HUES48 (cell line): ENCODE results near the gene NYAP2.

Source experiments
- H3K27ac ChIP-seq: one replicate; pipeline ENCODE4 v1.7.0; 2013; ENCODE audit warnings: low read depth, low read length, inconsistent platforms
- H3K27me3 ChIP-seq: 2 replicates; pipeline ENCODE4 v1.6.1; 2013; ENCODE audit warnings: mild to moderate bottlenecking, low read length; ENCODE audit not compliant: control insufficient read depth, insufficient read depth
- H3K36me3 ChIP-seq: 2 replicates; pipeline ENCODE4 v1.6.1; 2013; ENCODE audit warnings: low read length; ENCODE audit not compliant: control insufficient read depth, insufficient read depth
- H3K4me1 ChIP-seq: 2 replicates; pipeline ENCODE4 v1.6.1; 2013; ENCODE audit warnings: mild to moderate bottlenecking, low read length; ENCODE audit not compliant: control insufficient read depth, insufficient read depth
- H3K4me3 ChIP-seq: 2 replicates; pipeline ENCODE4 v1.5.1; 2013; ENCODE audit warnings: mild to moderate bottlenecking, low read depth, low read length
- H3K9ac ChIP-seq: 2 replicates; pipeline ENCODE4 v1.6.1; 2013; ENCODE audit warnings: mild to moderate bottlenecking, low read depth, low read length, moderate library complexity
- H3K9me3 ChIP-seq: 2 replicates; pipeline ENCODE4 v1.6.1; 2013; ENCODE audit warnings: low read length; ENCODE audit not compliant: control insufficient read depth, insufficient read depth

Gene NYAP2

GRCh38 chr2:225556461-225556860 lies 157.0 kb downstream of the NYAP2 start:
- H3K9me3 ChIP-seq, result no peaks in the 10 kb centered on the region

GRCh38 chr2:225558399-225559071 lies 159.0 kb downstream of the NYAP2 start:
- H3K4me3 ChIP-seq, result no peak overlapping the region
- no peaks in the 10 kb centered on the region for H3K36me3 ChIP-seq
- H3K9me3 ChIP-seq, result no peaks in the 10 kb centered on the region
- H3K9ac ChIP-seq, result no peak overlapping the region
- H3K4me1 ChIP-seq, result no peaks in the 10 kb centered on the region
- no peak overlapping the region for H3K27ac ChIP-seq
- no peaks in the 10 kb centered on the region for H3K27me3 ChIP-seq

More at GRCh38 chr2:225556461-225556860, 157.0 kb downstream of the NYAP2 start:
- H3K4me3 ChIP-seq, result no peak overlapping the region
- H3K27me3 ChIP-seq, result no peaks in the 10 kb centered on the region
- no peaks in the 10 kb centered on the region for H3K36me3 ChIP-seq
- H3K4me1 ChIP-seq, result no peaks in the 10 kb centered on the region
- H3K9ac ChIP-seq, result no peak overlapping the region
- H3K27ac ChIP-seq, result no peak overlapping the region

- no peaks in the 10 kb centered on the region for H3K9me3 ChIP-seq
- H3K9ac ChIP-seq, result no peak overlapping the region
- no peak overlapping the region for H3K27ac ChIP-seq
- H3K4me3 ChIP-seq, result no peak overlapping the region
- no peaks in the 10 kb centered on the region for H3K27me3 ChIP-seq
- no peaks in the 10 kb centered on the region for H3K4me1 ChIP-seq
- H3K36me3 ChIP-seq, result no peaks in the 10 kb centered on the region
Measured at GRCh38 chr2:225559072-225559415, 159.5 kb downstream of the NYAP2 start.

- H3K4me3 ChIP-seq, result no peak overlapping the region
- no peaks in the 10 kb centered on the region for H3K36me3 ChIP-seq
- H3K27me3 ChIP-seq, result no peaks in the 10 kb centered on the region
- H3K9ac ChIP-seq, result no peak overlapping the region
- H3K27ac ChIP-seq, result no peak overlapping the region
- H3K4me1 ChIP-seq, result peaks cover 4% of the 10 kb centered on the region; the same call in 1 of the 2 replicates
- H3K9me3 ChIP-seq, result peaks cover 4% of the 10 kb centered on the region; the same call in 1 of the 2 replicates
Measured at GRCh38 chr2:225566798-225567197, 167.3 kb downstream of the NYAP2 start.

- Histone ChIP-seq H3K9me3 (peaks cover 6% of the 10 kb centered on the region; the same call in 1 of the 2 replicates), H3K4me1 (peaks cover 4% of the 10 kb centered on the region; the same call in 1 of the 2 replicates), H3K27me3 (no peaks in the 10 kb centered on the region), H3K4me3 (no peak overlapping the region), H3K27ac (no peak overlapping the region), H3K9ac (no peak overlapping the region), H3K36me3 (no peaks in the 10 kb centered on the region)
Measured at GRCh38 chr2:225569995-225570394, 170.5 kb downstream of the NYAP2 start.

GRCh38 chr2:225573603-225574002 lies 174.1 kb downstream of the NYAP2 start:
- Histone ChIP-seq H3K36me3 (no peaks in the 10 kb centered on the region), H3K4me1 (0 out of 2 replicates have a peak, but pooled peaks cover under 1% of the 10 kb centered on the region), H3K27me3 (no peaks in the 10 kb centered on the region), H3K27ac (no peak overlapping the region), H3K9ac (no peak overlapping the region), H3K4me3 (no peak overlapping the region), H3K9me3 (peaks cover 6% of the 10 kb centered on the region; the same call in 1 of the 2 replicates)

GRCh38 chr2:225574582-225575138 lies 175.2 kb downstream of the NYAP2 start:
- Histone ChIP-seq H3K9me3 (peaks cover 6% of the 10 kb centered on the region; the same call in 1 of the 2 replicates), H3K36me3 (no peaks in the 10 kb centered on the region), H3K27ac (no peak overlapping the region), H3K4me1 (no peaks in the 10 kb centered on the region), H3K9ac (no peak overlapping the region), H3K27me3 (no peaks in the 10 kb centered on the region), H3K4me3 (no peak overlapping the region)

- H3K4me1 ChIP-seq, result no peaks in the 10 kb centered on the region
Measured at GRCh38 chr2:225581135-225581534, 181.6 kb downstream of the NYAP2 start.

GRCh38 chr2:225581906-225582305 lies 182.4 kb downstream of the NYAP2 start:
- no peaks in the 10 kb centered on the region for H3K9me3 ChIP-seq
- no peak overlapping the region for H3K9ac ChIP-seq
- no peaks in the 10 kb centered on the region for H3K36me3 ChIP-seq
- no peak overlapping the region for H3K4me3 ChIP-seq
- H3K4me1 ChIP-seq, result no peaks in the 10 kb centered on the region
- H3K27ac ChIP-seq, result no peak overlapping the region
- H3K27me3 ChIP-seq, result no peaks in the 10 kb centered on the region

More at GRCh38 chr2:225581135-225581534, 181.6 kb downstream of the NYAP2 start:
- no peak overlapping the region for H3K9ac ChIP-seq
- H3K4me3 ChIP-seq, result no peak overlapping the region
- no peak overlapping the region for H3K27ac ChIP-seq
- no peaks in the 10 kb centered on the region for H3K27me3 ChIP-seq
- H3K36me3 ChIP-seq, result no peaks in the 10 kb centered on the region
- H3K9me3 ChIP-seq, result no peaks in the 10 kb centered on the region

- no peaks in the 10 kb centered on the region for H3K36me3 ChIP-seq
- H3K9me3 ChIP-seq, result no peaks in the 10 kb centered on the region
- no peak overlapping the region for H3K9ac ChIP-seq
- H3K4me1 ChIP-seq, result no peaks in the 10 kb centered on the region
- H3K4me3 ChIP-seq, result no peak overlapping the region
- H3K27ac ChIP-seq, result no peak overlapping the region
- H3K27me3 ChIP-seq, result no peaks in the 10 kb centered on the region
Measured at GRCh38 chr2:225582355-225583116, 183.0 kb downstream of the NYAP2 start.

GRCh38 chr2:225584796-225585195 lies 185.3 kb downstream of the NYAP2 start:
- Histone ChIP-seq H3K4me3 (no peak overlapping the region), H3K9me3 (no peaks in the 10 kb centered on the region), H3K9ac (no peak overlapping the region), H3K27ac (no peak overlapping the region), H3K27me3 (no peaks in the 10 kb centered on the region), H3K4me1 (no peaks in the 10 kb centered on the region), H3K36me3 (no peaks in the 10 kb centered on the region)
